GM23338 (cell line): ENCODE measurements around the gene CEP68. TPM values are rescaled to one million over a fixed set of nuclear protein-coding genes. Genes with fewer than 3 reads are reported as not detected.

Source experiments
- ATAC-seq: fragments of 200-7000 bp; cut with Tn5 transposase; 3 replicates; pipeline ENCODE4 v1.9.1; 2020
- DNase-seq: peaks from one replicate; pipeline ENCODE4 v3.0.0-alpha.2; 2015; ENCODE audit warnings: low spot score
- H2AFZ ChIP-seq: fragments of 200-600 bp; sonication (generic); 2 replicates; pipeline ENCODE4 v1.8.0; 2016; ENCODE audit warnings: antibody characterized with exemption, mild to moderate bottlenecking, moderate library complexity
- H3F3A ChIP-seq: fragments of 200-600 bp; sonication (generic); replicated peaks from 2 replicates; pipeline ENCODE4 v1.8.0; 2017; ENCODE audit warnings: antibody characterized with exemption, mixed run types, low read depth
- H3K27ac ChIP-seq: fragments of 200-600 bp; sonication (generic); 2 replicates; pipeline ENCODE4 v1.6.1; 2016; ENCODE audit warnings: low read depth
- H3K27me3 ChIP-seq: fragments of 200-600 bp; sonication (generic); 2 replicates; pipeline ENCODE4 v1.8.0; 2016; ENCODE audit warnings: mild to moderate bottlenecking, mixed run types, moderate library complexity; ENCODE audit not compliant: insufficient read depth
- H3K36me3 ChIP-seq: fragments of 200-600 bp; sonication (generic); 2 replicates; pipeline ENCODE4 v1.8.0; 2016; ENCODE audit warnings: mild to moderate bottlenecking; ENCODE audit not compliant: insufficient read depth
- H3K4me1 ChIP-seq: fragments of 200-600 bp; sonication (generic); 2 replicates; pipeline ENCODE4 v1.8.0; 2016; ENCODE audit warnings: mild to moderate bottlenecking, moderate library complexity; ENCODE audit not compliant: insufficient read depth
- H3K4me2 ChIP-seq: fragments of 200-600 bp; sonication (generic); 2 replicates; pipeline ENCODE4 v1.7.1; 2017; ENCODE audit warnings: mixed run types
- H3K4me3 ChIP-seq: fragments of 200-600 bp; sonication (generic); 2 replicates; pipeline ENCODE4 v1.6.1; 2016; ENCODE audit warnings: mixed run types
- H3K79me2 ChIP-seq: fragments of 200-600 bp; sonication (generic); replicated peaks from 2 replicates; pipeline ENCODE4 v1.8.0; 2017; ENCODE audit warnings: mild to moderate bottlenecking; ENCODE audit not compliant: insufficient read depth
- H3K9me2 ChIP-seq: fragments of 200-600 bp; sonication (generic); 2 replicates; pipeline ENCODE4 v1.8.0; 2017; ENCODE audit not compliant: insufficient read depth
- H4K20me1 ChIP-seq: fragments of 200-600 bp; sonication (generic); replicated peaks from 2 replicates; pipeline ENCODE4 v1.8.0; 2017; ENCODE audit warnings: mild to moderate bottlenecking; ENCODE audit not compliant: insufficient read depth
- H3K27ac Mint-ChIP-seq: 2 replicates; pipeline ENCODE4 v1.8.0; 2020; ENCODE audit warnings: inconsistent platforms, mild to moderate bottlenecking, moderate library complexity, mixed read lengths
- H3K27me3 Mint-ChIP-seq: 3 replicates; pipeline ENCODE4 v1.8.0; 2022; ENCODE audit warnings: low read depth, mild to moderate bottlenecking, moderate library complexity, mixed read lengths, inconsistent platforms; ENCODE audit not compliant: insufficient read depth, poor library complexity
- H3K36me3 Mint-ChIP-seq: 3 replicates; pipeline ENCODE4 v1.8.0; 2021; ENCODE audit warnings: low read depth, mild to moderate bottlenecking, inconsistent platforms, moderate library complexity, mixed read lengths
- H3K4me1 Mint-ChIP-seq: 3 replicates; pipeline ENCODE4 v1.8.0; 2020; ENCODE audit warnings: mild to moderate bottlenecking, inconsistent platforms, mixed read lengths
- H3K4me3 Mint-ChIP-seq: 3 replicates; pipeline ENCODE4 v1.8.0; 2021; ENCODE audit warnings: moderate library complexity, mild to moderate bottlenecking, inconsistent platforms, mixed read lengths
- H3K9me3 Mint-ChIP-seq: 3 replicates; pipeline ENCODE4 v1.8.0; 2020; ENCODE audit warnings: moderate library complexity, mild to moderate bottlenecking, inconsistent platforms, mixed read lengths
- CTCF ChIP-seq, 2 experiments: fragments of 200-600 bp in 1 of 2; sonication (generic) in 1 of 2; conservative IDR thresholded peaks; 2 replicates each; pipeline versions ENCODE4 v1.5.1 to v1.6.1; 2016 to 2017; ENCODE audit warnings: antibody characterized with exemption in 2 of 2, low read depth in 2 of 2, mild to moderate bottlenecking in 2 of 2, moderate library complexity in 1 of 2
- ETS1 ChIP-seq: IDR thresholded peaks from 2 replicates; pipeline ENCODE4 v1.6.1; 2016; ENCODE audit warnings: antibody characterized with exemption
- NANOG ChIP-seq: IDR thresholded peaks from 2 replicates; pipeline ENCODE4 v1.6.1; 2016; ENCODE audit warnings: antibody characterized with exemption, borderline replicate concordance
- POLR2AphosphoS5 ChIP-seq: IDR thresholded peaks from 2 replicates; pipeline ENCODE4 v1.6.1; 2016; ENCODE audit warnings: antibody characterized with exemption, low read depth
- REST ChIP-seq: IDR thresholded peaks from one replicate; pipeline ENCODE4 v1.6.1; 2018; ENCODE audit warnings: antibody characterized with exemption; ENCODE audit not compliant: unreplicated experiment
- ZNF114 ChIP-seq: fragments of 250-450 bp; sonication (Bioruptor Pico); IDR thresholded peaks from 2 replicates; pipeline ENCODE4 v1.5.0; 2020; ENCODE audit warnings: mild to moderate bottlenecking, moderate library complexity
- ZNF331 ChIP-seq: fragments of 250-450 bp; sonication (Bioruptor Pico); IDR thresholded peaks from 2 replicates; pipeline ENCODE4 v1.5.0; 2020; ENCODE audit warnings: low read depth, mild to moderate bottlenecking, moderate library complexity
- ZNF462 ChIP-seq: fragments of 250-450 bp; sonication (Bioruptor Pico); IDR thresholded peaks from 2 replicates; pipeline ENCODE4 v1.5.0; 2020; ENCODE audit warnings: mild to moderate bottlenecking, moderate library complexity
- polyA plus RNA-seq: library from polyadenylated mRNA; unstranded; fragments of >200 nt; fragmentation: Nextera tagmentation; extraction: Ambion mirVana; gene quantifications from 2 replicates; pipeline ENCODE4 v1.2.1, GENCODE V29; 2016
- total RNA-seq: library from RNA; depleted of rRNA; stranded (reverse); fragments of >200 nt; shearing (Covaris generic); gene quantifications from 2 replicates; pipeline ENCODE4 v1.2.3, GENCODE V29; 2014

Gene CEP68
- total and polyA plus RNA-seq, 2 experiments from 2014 or later = 13.0 to 24.4 TPM

DNA sequence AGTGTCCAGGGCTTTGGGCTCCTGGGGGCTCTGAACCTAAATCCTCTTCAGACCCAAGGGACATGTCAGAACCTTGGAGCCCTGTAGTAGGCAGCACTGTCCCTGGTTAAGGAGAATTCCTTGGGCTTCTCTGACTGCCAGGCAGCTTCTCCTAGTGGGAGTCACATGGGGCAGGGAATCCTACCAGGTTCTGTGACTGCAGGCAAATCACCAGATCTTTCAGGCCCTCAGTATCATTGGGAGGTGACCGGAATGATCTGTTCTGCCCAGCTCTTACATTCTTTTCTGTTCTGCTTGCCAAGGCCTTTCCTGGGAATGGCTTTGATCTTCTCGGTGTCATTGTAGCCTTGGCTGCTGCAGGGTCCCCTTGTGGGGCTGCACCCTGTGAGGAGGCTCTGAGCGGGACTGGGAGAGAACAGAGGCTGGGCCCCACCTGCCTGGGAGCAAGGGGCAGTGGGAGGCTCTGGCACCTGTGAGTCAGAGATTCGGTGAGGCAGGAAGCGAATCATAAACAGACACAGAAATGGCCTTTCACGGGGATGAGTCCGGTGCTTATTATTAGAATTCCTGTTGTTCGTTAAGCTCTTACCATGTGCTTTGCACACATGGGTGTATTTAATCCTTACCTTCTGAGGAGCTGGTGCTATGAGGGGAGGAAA is 14.1 kb downstream of the CEP68 start:
- H3K27ac ChIP-seq = no peak overlapping the region
- Mint-ChIP-seq H3K4me1 (peaks cover 8% of the 10 kb centered on the region), H3K9me3 (no peaks in the 10 kb centered on the region), H3K27ac (no peak overlapping the region), H3K4me3 (no peak overlapping the region), H3K27me3 (peaks cover 6% of the 10 kb centered on the region), H3K36me3 (peaks cover 56% of the 10 kb centered on the region)
- peaks cover 35% of the 10 kb centered on the region for H3K79me2 ChIP-seq
- no peak overlapping the region for H2AFZ ChIP-seq
- H3K4me2 ChIP-seq = no peak overlapping the region
- H3K36me3 ChIP-seq = peaks cover 11% of the 10 kb centered on the region; the same call in 1 of the 2 replicates
- TF ChIP-seq NANOG (no peak), ETS1 (no peak), ZNF331 (no peak), CTCF (conservative IDR thresholded peaks at IDR 0.05; ENCODE audit: low read depth in 2 of 2) (peak in 1 of 2 experiments; percentile 11; a peak in 1 of 4 replicates)
- H4K20me1 ChIP-seq = peaks cover 41% of the 10 kb centered on the region
- ATAC-seq = peak; percentile 49
- no peaks in the 10 kb centered on the region for H3K27me3 ChIP-seq
- no peak overlapping the region for H3K4me3 ChIP-seq
- H3F3A ChIP-seq = no peaks in the 10 kb centered on the region
- DNase-seq = no peak
- H3K9me2 ChIP-seq = no peaks in the 10 kb centered on the region
- peaks cover under 1% of the 10 kb centered on the region; the same call in 1 of the 2 replicates for H3K4me1 ChIP-seq

- Mint-ChIP-seq H3K27ac (no peak overlapping the region), H3K4me1 (peaks cover 13% of the 10 kb centered on the region), H3K4me3 (no peak overlapping the region), H3K27me3 (peaks cover 6% of the 10 kb centered on the region), H3K36me3 (peaks cover 60% of the 10 kb centered on the region), H3K9me3 (no peaks in the 10 kb centered on the region)
- peaks cover 29% of the 10 kb centered on the region for H3K79me2 ChIP-seq
- H2AFZ ChIP-seq = no peak overlapping the region
- H3K4me2 ChIP-seq = no peak overlapping the region
- DNase-seq = no peak
- no peaks in the 10 kb centered on the region for H3K27me3 ChIP-seq
- H3K9me2 ChIP-seq = no peaks in the 10 kb centered on the region
- H3K4me1 ChIP-seq = peaks cover 6% of the 10 kb centered on the region; the same call in 1 of the 2 replicates
- H3K27ac ChIP-seq = no peak overlapping the region
- H4K20me1 ChIP-seq = peaks cover 39% of the 10 kb centered on the region
- H3K4me3 ChIP-seq = no peak overlapping the region
- peaks cover 11% of the 10 kb centered on the region; the same call in 1 of the 2 replicates for H3K36me3 ChIP-seq
- no peak for ATAC-seq
- no peaks in the 10 kb centered on the region for H3F3A ChIP-seq
- TF ChIP-seq ZNF462 (no peak), POLR2AphosphoS5 (no peak), ZNF114 (CRISPR knock-in tag) (no peak), ZNF331 (no peak), REST (no peak)
Observed at GRCh38 chr2:65070856-65071255, 14.6 kb downstream of the CEP68 start.
